Omental fat pad (tissue), 4 donors: ENCODE measurements around the gene TNPO3. TPM values are rescaled to one million over a fixed set of nuclear protein-coding genes. Genes with fewer than 3 reads are reported as not detected.

Experiments
- ATAC-seq: fragments of 150-250 bp; one replicate; pipeline ENCODE4 v1.9.1; 2016; ENCODE audit warnings: mild to moderate bottlenecking, moderate library complexity; ENCODE audit not compliant: low FRiP score
- DNase-seq: peaks from one replicate; pipeline ENCODE4 v3.0.0-alpha.2; 2019; ENCODE audit warnings: low spot score
- total RNA-seq, 4 donors: library from RNA; depleted of rRNA; stranded (reverse); fragments of >200 nt; gene quantifications; one replicate each; pipeline ENCODE4 v1.1.0, GENCODE V29; 2016
- TF ChIP-seq, protein P1 (sequence below), 3 donors: fragments of 450-650 bp; IDR thresholded peaks; one replicate each; pipeline ENCODE4 v1.5.1; 2016 to 2017; ENCODE audit warnings: antibody characterized with exemption in 3 of 3, mild to moderate bottlenecking in 3 of 3, moderate library complexity in 2 of 3

Gene TNPO3
- total RNA-seq, 4 donors from 2014 or later: 34.1 to 45.9 (median 41.1) TPM

DNA sequence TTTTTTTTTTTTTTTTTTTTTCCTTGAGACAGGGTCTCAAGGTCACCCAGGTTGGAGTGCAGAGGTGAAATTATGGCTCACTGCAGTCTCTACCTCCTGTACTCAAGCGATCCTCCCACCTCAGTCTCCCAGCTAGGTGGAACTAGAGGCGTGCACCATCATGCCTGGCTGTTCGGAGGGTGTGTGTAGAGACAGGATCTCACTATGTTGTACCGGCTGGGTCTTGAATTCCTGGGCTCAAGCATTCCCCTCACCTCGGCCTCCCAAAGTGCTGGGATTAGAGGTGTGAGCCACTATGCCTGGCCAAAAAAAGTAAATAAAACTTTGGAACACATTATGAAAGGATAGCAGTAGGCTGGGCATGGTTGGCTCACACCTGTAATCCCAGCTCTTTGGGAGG, 39.6 kb upstream of the TNPO3 start:
- ATAC-seq (no peak), DNase-seq (no peak)
- TF ChIP-seq, protein P1, sequence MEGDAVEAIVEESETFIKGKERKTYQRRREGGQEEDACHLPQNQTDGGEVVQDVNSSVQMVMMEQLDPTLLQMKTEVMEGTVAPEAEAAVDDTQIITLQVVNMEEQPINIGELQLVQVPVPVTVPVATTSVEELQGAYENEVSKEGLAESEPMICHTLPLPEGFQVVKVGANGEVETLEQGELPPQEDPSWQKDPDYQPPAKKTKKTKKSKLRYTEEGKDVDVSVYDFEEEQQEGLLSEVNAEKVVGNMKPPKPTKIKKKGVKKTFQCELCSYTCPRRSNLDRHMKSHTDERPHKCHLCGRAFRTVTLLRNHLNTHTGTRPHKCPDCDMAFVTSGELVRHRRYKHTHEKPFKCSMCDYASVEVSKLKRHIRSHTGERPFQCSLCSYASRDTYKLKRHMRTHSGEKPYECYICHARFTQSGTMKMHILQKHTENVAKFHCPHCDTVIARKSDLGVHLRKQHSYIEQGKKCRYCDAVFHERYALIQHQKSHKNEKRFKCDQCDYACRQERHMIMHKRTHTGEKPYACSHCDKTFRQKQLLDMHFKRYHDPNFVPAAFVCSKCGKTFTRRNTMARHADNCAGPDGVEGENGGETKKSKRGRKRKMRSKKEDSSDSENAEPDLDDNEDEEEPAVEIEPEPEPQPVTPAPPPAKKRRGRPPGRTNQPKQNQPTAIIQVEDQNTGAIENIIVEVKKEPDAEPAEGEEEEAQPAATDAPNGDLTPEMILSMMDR (IDR thresholded peaks at IDR 0.05): no peak

DNA sequence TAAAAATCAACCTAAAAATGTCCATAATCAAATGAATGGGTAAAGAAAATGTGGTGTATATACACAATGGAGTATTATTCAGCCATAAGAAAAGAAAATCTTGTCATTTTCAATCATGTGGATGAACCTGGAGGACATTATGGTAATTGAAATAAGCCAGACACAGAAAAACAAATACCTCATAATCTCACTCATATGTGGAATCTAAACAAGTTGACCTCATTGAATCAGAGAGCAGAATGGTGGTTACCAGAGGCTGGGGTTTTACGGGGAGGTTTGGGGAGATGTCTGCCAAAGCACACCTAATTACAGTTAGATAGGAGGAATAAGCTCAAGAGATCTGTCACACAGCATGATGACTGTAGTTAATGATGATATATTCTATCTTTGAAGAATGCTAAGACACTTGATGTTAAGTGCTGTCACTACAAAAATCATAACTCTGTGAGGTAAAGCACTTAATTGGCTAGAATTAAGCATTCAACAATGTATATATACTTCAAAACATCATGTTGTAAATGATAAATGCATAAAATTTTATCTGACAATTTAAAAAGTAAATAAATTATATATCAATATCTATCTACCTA, 39.1 kb upstream of the TNPO3 start:
- ATAC-seq: no peak
- no peak for DNase-seq
- TF ChIP-seq, protein P1 (IDR thresholded peaks at IDR 0.05): no peak

DNA sequence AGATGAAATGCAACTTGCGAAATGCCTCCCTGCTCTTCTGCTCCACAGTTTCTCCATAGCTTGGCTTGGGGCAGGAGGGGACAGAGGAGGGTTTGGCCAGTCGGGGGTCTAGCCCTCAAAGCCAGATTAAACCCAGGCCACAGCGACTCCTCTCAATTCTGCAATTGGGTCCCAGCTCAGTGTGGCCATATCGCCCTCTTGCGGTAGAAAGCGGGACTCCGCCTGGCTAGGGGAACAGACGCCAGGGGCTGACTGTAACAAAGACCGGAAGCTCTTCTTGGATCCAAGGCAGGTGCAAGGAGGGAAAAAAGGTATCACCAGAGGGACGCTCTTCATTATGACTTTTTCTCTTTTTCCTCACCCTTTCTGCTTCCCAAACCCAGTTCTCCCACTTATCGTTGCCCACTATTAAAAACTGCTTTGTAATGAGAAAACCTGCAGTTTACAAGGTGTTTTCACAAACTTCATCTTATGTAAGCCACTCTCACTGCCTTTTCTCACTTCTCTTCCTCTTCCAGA, 36.6 kb upstream of the TNPO3 start:
- peak; percentile 96 for DNase-seq
- ATAC-seq: peak; percentile 88
- TF ChIP-seq, protein P1 (IDR thresholded peaks at IDR 0.05): peak in 2 of 3 donors; percentile 64 to 76

DNA sequence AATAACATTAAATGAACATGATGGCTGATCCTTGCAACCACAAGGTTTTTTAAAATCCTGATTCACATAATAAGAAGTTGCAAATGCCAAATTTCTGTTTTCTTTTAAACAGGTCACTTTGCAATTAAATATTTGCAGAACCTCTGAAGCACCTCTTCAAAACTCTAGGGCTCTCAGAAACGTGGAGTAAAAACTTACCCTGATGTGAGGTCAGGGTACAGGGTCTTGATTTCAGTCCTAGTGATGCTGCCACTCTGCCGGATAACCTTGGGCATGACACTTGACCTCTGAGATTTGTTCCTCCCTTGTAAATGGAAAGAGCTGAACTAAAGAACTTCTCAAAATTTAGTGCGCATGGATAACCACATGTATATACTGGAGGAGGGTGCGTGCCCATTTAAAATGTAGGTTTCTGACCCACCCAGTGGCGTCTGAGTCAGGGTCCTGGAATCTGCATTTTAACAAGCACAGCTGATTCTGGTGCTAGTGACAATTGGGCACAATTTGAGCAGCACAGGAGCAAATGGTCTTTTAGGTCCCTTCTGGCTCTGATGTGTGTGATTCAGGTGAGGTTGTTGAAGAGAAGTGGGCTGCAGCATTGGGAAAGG, 35.5 kb upstream of the TNPO3 start:
- ATAC-seq: no peak
- no peak for DNase-seq
- TF ChIP-seq, protein P1 (IDR thresholded peaks at IDR 0.05): no peak

DNA sequence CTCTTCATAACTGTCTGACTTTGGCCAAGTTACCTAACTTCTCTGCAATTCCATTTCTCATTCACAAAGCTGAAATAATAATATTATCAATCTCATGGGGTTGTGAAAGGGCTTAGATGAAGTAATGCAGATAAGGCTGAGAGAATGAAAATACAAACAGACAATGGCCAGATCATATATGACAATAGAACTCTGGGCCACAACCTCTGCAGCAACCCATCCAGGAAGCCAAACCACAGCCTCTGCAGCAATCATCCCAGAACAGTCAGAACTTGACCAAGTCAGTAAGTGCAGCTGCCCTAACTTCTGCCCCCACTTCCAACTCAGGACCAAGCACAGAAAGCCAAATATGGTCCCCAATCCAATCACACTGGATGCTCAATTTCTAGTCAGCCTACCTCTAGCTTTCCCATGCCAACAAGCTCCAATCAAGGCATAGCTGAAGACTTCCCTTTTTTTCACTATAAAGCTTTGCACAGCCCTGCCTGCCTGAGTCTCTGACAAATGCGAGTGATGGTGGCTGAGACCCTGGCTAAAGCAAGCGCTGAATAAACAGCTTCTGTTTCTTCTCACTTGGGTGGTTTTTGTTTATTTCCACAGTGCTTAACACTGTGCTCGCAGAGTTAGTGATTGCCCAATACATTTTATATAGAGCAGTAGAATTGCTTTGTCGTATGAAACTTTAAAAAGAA, 34.8 kb upstream of the TNPO3 start:
- TF ChIP-seq, protein P1 (IDR thresholded peaks at IDR 0.05): no peak
- DNase-seq (no peak), ATAC-seq (no peak)

DNA sequence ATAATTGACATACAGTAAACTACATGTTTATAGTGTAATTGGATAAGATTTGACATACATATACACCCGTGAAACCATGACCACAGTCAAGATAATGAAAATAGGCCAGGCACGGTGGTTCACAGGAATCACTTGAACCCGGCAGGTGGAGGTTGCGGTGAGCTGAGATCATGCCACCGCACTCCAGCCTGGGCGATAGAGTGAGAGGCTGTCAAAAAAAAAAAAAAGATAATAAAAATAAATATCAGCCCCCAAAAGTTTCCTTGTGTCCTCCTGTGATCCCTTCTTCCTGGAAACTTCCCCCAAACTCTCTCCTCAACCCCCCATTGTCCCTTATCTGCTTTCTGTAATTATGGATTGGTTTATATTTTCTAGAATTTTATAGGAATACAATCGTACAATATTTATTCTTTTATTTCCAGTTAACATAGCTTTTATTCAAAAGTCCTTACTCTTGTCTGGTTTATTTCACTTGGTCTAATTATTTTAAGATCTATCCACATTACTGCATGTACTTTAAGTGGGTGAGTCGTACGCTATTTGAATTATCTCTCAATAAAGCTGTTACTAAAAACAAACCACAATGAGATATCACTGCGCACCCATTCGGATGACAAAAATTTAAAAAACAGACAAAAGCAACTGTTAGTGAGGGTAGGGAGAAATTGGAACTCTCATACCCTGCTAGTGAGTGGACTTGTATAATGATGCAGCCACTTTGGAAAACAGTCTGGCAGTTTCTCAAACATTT, 30.1 kb upstream of the TNPO3 start:
- TF ChIP-seq, protein P1 (IDR thresholded peaks at IDR 0.05): no peak
- ATAC-seq (no peak), DNase-seq (no peak)
